Gastroesophageal sphincter (tissue), 4 donors: ENCODE results near the gene KRTAP9-9. TPM values are rescaled to one million over a fixed set of nuclear protein-coding genes. Genes with fewer than 3 reads are reported as not detected.

Source experiments
- ATAC-seq: fragments of 150-250 bp; one replicate; pipeline ENCODE4 v1.9.1; 2016; ENCODE audit warnings: mild to moderate bottlenecking, moderate library complexity
- H3K27ac ChIP-seq, 4 donors: fragments of 200-600 bp; sonication (generic) in 3 of 4; 1 replicate in 3 of 4; 2 replicates in 1 of 4; pipeline ENCODE4 v1.5.1; 2016 to 2019
- H3K27me3 ChIP-seq: fragments of 200-600 bp; sonication (generic); one replicate; pipeline ENCODE4 v1.5.1; 2019
- H3K36me3 ChIP-seq, 2 donors: fragments of 200-600 bp; sonication (generic); one replicate each; pipeline ENCODE4 v1.5.1; 2019; ENCODE audit warnings: control low read depth in 1 of 2
- H3K4me1 ChIP-seq, 3 donors: fragments of 200-600 bp; sonication (generic); 1 replicate in 2 of 3; 2 replicates in 1 of 3; pipeline ENCODE4 v1.5.1; 2016 to 2019; ENCODE audit warnings: control low read depth in 2 of 3
- H3K4me3 ChIP-seq, 2 donors: fragments of 200-600 bp; sonication (generic); one replicate each; pipeline ENCODE4 v1.5.1; 2019; ENCODE audit warnings: mild to moderate bottlenecking in 1 of 2, moderate library complexity in 1 of 2
- H3K9me3 ChIP-seq, 3 donors: fragments of 200-600 bp; sonication (generic); one replicate each; pipeline ENCODE4 v1.5.1; 2017 to 2019; ENCODE audit warnings: control low read depth in 2 of 3
- EP300 ChIP-seq: sonication (generic); formaldehyde crosslinking; IDR thresholded peaks from one replicate; pipeline ENCODE4 v1.6.1; 2017; ENCODE audit warnings: antibody characterized with exemption, mild to moderate bottlenecking
- POLR2A ChIP-seq, 2 donors: fragments of 450-650 bp; IDR thresholded peaks; one replicate each; pipeline ENCODE4 v1.6.1; 2017; ENCODE audit warnings: antibody characterized with exemption in 2 of 2, mild to moderate bottlenecking in 2 of 2, moderate library complexity in 1 of 2
- POLR2AphosphoS5 ChIP-seq: sonication (generic); formaldehyde crosslinking; IDR thresholded peaks from one replicate; pipeline ENCODE4 v1.6.1; 2017; ENCODE audit warnings: antibody characterized with exemption
- WGBS, 2 donors: methylation state at CpG; one replicate each; pipeline ENCODE4 v1.1.5; 2018; ENCODE audit warnings: low coverage in 1 of 2; 5-methylcytosine and 5-hydroxymethylcytosine counted together
- small RNA-seq, 4 donors: library from RNA; depleted of rRNA; stranded (forward); fragments of <200 nt; gene quantifications; one replicate each; pipeline ENCODE3, GENCODE V24; 2016
- total RNA-seq, 4 donors: library from RNA; depleted of rRNA; stranded (reverse); fragments of >200 nt; gene quantifications; one replicate each; pipeline ENCODE4 v1.1.0, GENCODE V29; 2016
- TF ChIP-seq, protein P1 (sequence below), 4 experiments: fragments of 200-600 bp in 2 of 4; fragments of 450-650 bp in 2 of 4; sonication (generic) in 1 of 4; IDR thresholded peaks; one replicate each; pipeline ENCODE4 v1.5.1; 2017 to 2019; ENCODE audit warnings: antibody characterized with exemption in 4 of 4, mild to moderate bottlenecking in 2 of 4, moderate library complexity in 2 of 4

KRTAP9-9 gene
- total RNA-seq, 4 donors from 2014 or later, result not detected

DNA sequence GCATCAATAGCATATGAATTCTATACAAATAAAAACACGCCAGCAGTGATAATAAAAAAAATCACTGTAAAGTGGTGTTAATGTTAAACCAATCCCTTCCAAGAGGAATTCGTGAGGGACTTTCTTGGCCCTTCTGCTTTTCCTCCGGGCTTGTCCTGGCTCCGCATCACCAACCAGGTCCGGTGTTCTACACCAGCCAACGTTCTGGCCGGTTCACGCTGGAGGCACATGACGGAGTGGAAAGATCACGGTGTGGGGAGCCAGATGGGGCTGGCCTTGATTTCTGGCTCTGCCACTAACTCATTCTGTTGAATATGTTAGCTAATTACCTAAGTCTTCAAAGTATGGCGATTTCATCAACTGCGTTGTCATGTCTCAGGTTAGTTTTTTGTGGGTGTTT is 48.9 kb downstream of the KRTAP9-9 start:
- H3K36me3 ChIP-seq, result no peaks in the 10 kb centered on the region
- H3K27ac ChIP-seq, result no peak overlapping the region
- H3K9me3 ChIP-seq, result no peaks in the 10 kb centered on the region
- peaks cover 0 to 5% (median 0%) of the 10 kb centered on the region in 3 donors for H3K4me1 ChIP-seq
- no peak for TF ChIP-seq POLR2A (IDR thresholded peaks at IDR 0.05)
- no peak for TF ChIP-seq EP300
- TF ChIP-seq, protein P1, sequence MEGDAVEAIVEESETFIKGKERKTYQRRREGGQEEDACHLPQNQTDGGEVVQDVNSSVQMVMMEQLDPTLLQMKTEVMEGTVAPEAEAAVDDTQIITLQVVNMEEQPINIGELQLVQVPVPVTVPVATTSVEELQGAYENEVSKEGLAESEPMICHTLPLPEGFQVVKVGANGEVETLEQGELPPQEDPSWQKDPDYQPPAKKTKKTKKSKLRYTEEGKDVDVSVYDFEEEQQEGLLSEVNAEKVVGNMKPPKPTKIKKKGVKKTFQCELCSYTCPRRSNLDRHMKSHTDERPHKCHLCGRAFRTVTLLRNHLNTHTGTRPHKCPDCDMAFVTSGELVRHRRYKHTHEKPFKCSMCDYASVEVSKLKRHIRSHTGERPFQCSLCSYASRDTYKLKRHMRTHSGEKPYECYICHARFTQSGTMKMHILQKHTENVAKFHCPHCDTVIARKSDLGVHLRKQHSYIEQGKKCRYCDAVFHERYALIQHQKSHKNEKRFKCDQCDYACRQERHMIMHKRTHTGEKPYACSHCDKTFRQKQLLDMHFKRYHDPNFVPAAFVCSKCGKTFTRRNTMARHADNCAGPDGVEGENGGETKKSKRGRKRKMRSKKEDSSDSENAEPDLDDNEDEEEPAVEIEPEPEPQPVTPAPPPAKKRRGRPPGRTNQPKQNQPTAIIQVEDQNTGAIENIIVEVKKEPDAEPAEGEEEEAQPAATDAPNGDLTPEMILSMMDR (IDR thresholded peaks at IDR 0.05), result no peak
- no peak for TF ChIP-seq POLR2AphosphoS5
- 76 to 92% methylated on average over 10 to 12 of the region's 12 CpGs for WGBS, 2 donors
- no peak for ATAC-seq
- no peak overlapping the region for H3K4me3 ChIP-seq
- H3K27me3 ChIP-seq, result peaks cover 16% of the 10 kb centered on the region

Small RNA genes within 50 kb of the gene (small RNA-seq; reads per million reads assigned to genes)
- gene KRTAP9-10P, result 0 reads per million in 4 donors

Other genes starting within 250 kb of the KRTAP9-9 start
- not detected for gene KRTAP3-1, start 246.3 kb upstream of the KRTAP9-9 start, total RNA-seq
- gene KRTAP1-5, start 228.2 kb upstream of the KRTAP9-9 start, total RNA-seq, result not detected
- not detected for gene KRTAP1-4, start 225.2 kb upstream of the KRTAP9-9 start, total RNA-seq
- not detected for gene KRTAP1-3, start 220.5 kb upstream of the KRTAP9-9 start, total RNA-seq
- not detected for gene KRTAP1-1, start 213.9 kb upstream of the KRTAP9-9 start, total RNA-seq
- gene KRTAP2-1, start 208.1 kb upstream of the KRTAP9-9 start, total RNA-seq, result not detected
- not detected for gene KRTAP2-2, start 200.2 kb upstream of the KRTAP9-9 start, total RNA-seq
- gene KRTAP2-3, start 195.3 kb upstream of the KRTAP9-9 start, total RNA-seq, result not detected
- gene KRTAP2-4, start 189.5 kb upstream of the KRTAP9-9 start, total RNA-seq, result not detected
- not detected for gene KRTAP4-7, start 171.2 kb upstream of the KRTAP9-9 start, total RNA-seq
- gene KRTAP4-8, start 157.2 kb upstream of the KRTAP9-9 start, total RNA-seq, result not detected
- gene KRTAP4-16, start 153.2 kb upstream of the KRTAP9-9 start, total RNA-seq, result not detected
- gene KRTAP4-9, start 150.0 kb upstream of the KRTAP9-9 start, total RNA-seq, result not detected
- not detected for gene KRTAP4-11, start 137.0 kb upstream of the KRTAP9-9 start, total RNA-seq
- gene KRTAP4-12, start 131.2 kb upstream of the KRTAP9-9 start, total RNA-seq, result not detected
- not detected for gene KRTAP4-6, start 114.8 kb upstream of the KRTAP9-9 start, total RNA-seq
- gene KRTAP4-5, start 105.6 kb upstream of the KRTAP9-9 start, total RNA-seq, result not detected
- not detected for gene KRTAP4-4, start 94.6 kb upstream of the KRTAP9-9 start, total RNA-seq
- gene KRTAP4-3, start 87.2 kb upstream of the KRTAP9-9 start, total RNA-seq, result not detected
- gene KRTAP4-2, start 77.2 kb upstream of the KRTAP9-9 start, total RNA-seq, result not detected
- not detected for gene KRTAP4-1, start 70.5 kb upstream of the KRTAP9-9 start, total RNA-seq
- not detected for gene KRTAP9-1, start 65.5 kb upstream of the KRTAP9-9 start, total RNA-seq
- not detected for gene KRTAP9-2, start 28.7 kb upstream of the KRTAP9-9 start, total RNA-seq
- not detected for gene KRTAP9-3, start 22.9 kb upstream of the KRTAP9-9 start, total RNA-seq
- not detected for gene KRTAP9-8, start 17.4 kb upstream of the KRTAP9-9 start, total RNA-seq
- not detected for gene KRTAP9-4, start 5.7 kb upstream of the KRTAP9-9 start, total RNA-seq
- gene KRTAP9-6, start 10.0 kb downstream of the KRTAP9-9 start, total RNA-seq, result not detected
- gene KRTAP9-7, start 20.3 kb downstream of the KRTAP9-9 start, total RNA-seq, result under 1 TPM in 1 of 4 donors, not detected in 3; 0.66 TPM
- gene KRTAP29-1, start 47.5 kb downstream of the KRTAP9-9 start, total RNA-seq, result not detected
- not detected for gene KRTAP16-1, start 53.9 kb downstream of the KRTAP9-9 start, total RNA-seq
- gene KRTAP17-1, start 60.3 kb downstream of the KRTAP9-9 start, total RNA-seq, result not detected
- gene KRT33A, start 95.4 kb downstream of the KRTAP9-9 start, total RNA-seq, result not detected
- gene KRT33B, start 114.4 kb downstream of the KRTAP9-9 start, total RNA-seq, result not detected
- under 1 TPM in 1 of 4 donors, not detected in 3; 0.27 TPM for gene KRT34, start 126.9 kb downstream of the KRTAP9-9 start, total RNA-seq
- not detected for gene KRT31, start 142.2 kb downstream of the KRTAP9-9 start, total RNA-seq
- not detected for gene KRT37, start 169.2 kb downstream of the KRTAP9-9 start, total RNA-seq
- gene KRT38, start 185.6 kb downstream of the KRTAP9-9 start, total RNA-seq, result not detected
- under 1 TPM in 1 of 4 donors, not detected in 3; 0.13 TPM for gene KRT32, start 212.0 kb downstream of the KRTAP9-9 start, total RNA-seq
- not detected for gene KRT35, start 225.8 kb downstream of the KRTAP9-9 start, total RNA-seq
- gene KRT36, start 234.5 kb downstream of the KRTAP9-9 start, total RNA-seq, result not detected